Adrenal gland (tissue), 12 donors: ENCODE results near the gene FANCE. TPM values are rescaled to one million over a fixed set of nuclear protein-coding genes. Genes with fewer than 3 reads are reported as not detected.

Experiments
- DNase-seq, 7 donors: peaks; one replicate each; pipeline ENCODE4 v3.0.0-alpha.2; 2019 to 2020
- H3K27ac ChIP-seq, 5 donors: fragments of 200-600 bp; sonication (generic) in 4 of 5; 1 replicate in 3 of 5; 2 replicates in 2 of 5; pipeline versions ENCODE4 v1.5.1 to v1.8.0; 2016 to 2020; ENCODE audit warnings: mild to moderate bottlenecking in 1 of 5
- H3K27me3 ChIP-seq: fragments of 200-600 bp; 2 replicates; pipeline ENCODE4 v1.8.0; 2021
- H3K36me3 ChIP-seq, 2 donors: fragments of 200-600 bp; replicated peaks in 1 of 2; 1 replicate in 1 of 2; 2 replicates in 1 of 2; pipeline versions ENCODE4 v1.5.1 to v1.8.0; 2018 to 2022
- H3K4me1 ChIP-seq, 2 donors: fragments of 200-600 bp; replicated peaks in 1 of 2; 1 replicate in 1 of 2; 2 replicates in 1 of 2; pipeline versions ENCODE4 v1.5.1 to v1.8.0; 2018 to 2021
- H3K4me3 ChIP-seq, 4 donors: fragments of 200-600 bp; sonication (generic) in 3 of 4; one replicate each; pipeline ENCODE4 v1.5.1; 2016 to 2018
- H3K9me3 ChIP-seq, 3 donors: fragments of 200-600 bp; sonication (generic) in 1 of 3; replicated peaks in 1 of 3; 1 replicate in 2 of 3; 2 replicates in 1 of 3; pipeline versions ENCODE4 v1.5.1 to v1.8.0; 2016 to 2021
- CTCF ChIP-seq, 6 experiments: fragments of 450-650 bp in 4 of 6; fragments of 200-600 bp in 2 of 6; sonication (generic) in 1 of 6; IDR thresholded peaks; 1 replicate in 5 of 6; 2 replicates in 1 of 6; pipeline versions ENCODE4 v1.5.1 to v1.8.0; 2016 to 2021; ENCODE audit warnings: antibody characterized with exemption in 6 of 6, mild to moderate bottlenecking in 2 of 6, moderate library complexity in 1 of 6
- POLR2A ChIP-seq, 2 donors: fragments of 450-650 bp; IDR thresholded peaks; one replicate each; pipeline ENCODE4 v1.6.1; 2017; ENCODE audit warnings: antibody characterized with exemption in 2 of 2, mild to moderate bottlenecking in 2 of 2, moderate library complexity in 1 of 2
- WGBS, 4 donors: extraction: QIAGEN DNeasy Blood & Tissue Kit in 2 of 4; methylation state at CpG; one replicate each; pipeline versions ENCODE4 v1.1.5 to v1.1.7; 2013 to 2017; 5-methylcytosine and 5-hydroxymethylcytosine counted together
- intact Hi-C, 2 donors: fragments of 100-400 bp; cut with DNase I; formaldehyde crosslinking; loops; one replicate each; pipeline versions ENCODE4 v1.14.1 to v1.15.0; 2022 to 2023
- polyA plus RNA-seq, 3 donors: library from polyadenylated mRNA; stranded (reverse); fragments of 200-250 nt in 2 of 3; fragments of 350-450 nt in 1 of 3; fragmentation: Illumina TruSeq in 1 of 3; extraction: RNeasy Lipid Tissue Mini Kit (QIAGEN cat#74804) in 1 of 3; gene quantifications; one replicate each; pipeline ENCODE4 v1.2.3, GENCODE V29; 2013 to 2014
- total RNA-seq, 9 donors: library from RNA; depleted of rRNA in 4 of 9; stranded (reverse); fragments of >200 nt in 4 of 9; fragments of 120-200 nt in 1 of 9; fragmentation: NEBNext Ultra II Directional in 1 of 9; extraction: Animal tissue kit (Norgen Biotek cat#: 25700) in 1 of 9; gene quantifications; one replicate each; pipeline versions ENCODE4 v1.1.0 to v1.2.4, GENCODE V29; 2013 to 2023
- donor health status: healthy with polysubstance abuse.
- donor health status: Bipolar disorder and iron deficiency.
- donor health status: DM: yes; HTN: yes; CAD: no.
- donor health status: DM: no; HTN: no; CAD: no.
- donor health status: DM: no; HTN: no; CAD: no.
- donor health status: DM: yes; HTN: yes; CAD: no.

Gene FANCE
- total and polyA plus RNA-seq, 12 donors = 1.0 to 5.3 (median 2.1) TPM

- Histone ChIP-seq H3K4me1 (no peaks in the 10 kb centered on the region), H3K27ac (no peak overlapping the region), H3K27me3 (peaks cover 18% of the 10 kb centered on the region), H3K9me3 (no peaks in the 10 kb centered on the region), H3K4me3 (no peak overlapping the region), H3K36me3 (no peaks in the 10 kb centered on the region)
- 48 to 63% (median 56%) methylated on average over 4 to 5 of the region's 5 CpGs for whole genome bisulfite sequencing, 4 donors
- DNase-seq = no peak
- intact Hi-C loops = no loop called here
- no peak for TF ChIP-seq POLR2A (IDR thresholded peaks at IDR 0.05)
- TF ChIP-seq CTCF (IDR thresholded peaks at IDR 0.05) = no peak
These were observed 56.4 kb downstream of the FANCE start for GRCh38 chr6:35508542-35508941.

GRCh38 chr6:35510916-35511561 is 58.9 kb downstream of the FANCE start:
- H3K27ac ChIP-seq = no peak overlapping the region
- H3K4me1 ChIP-seq = no peaks in the 10 kb centered on the region
- TF ChIP-seq POLR2A (IDR thresholded peaks at IDR 0.05) = no peak
- no peak overlapping the region for H3K4me3 ChIP-seq
- H3K9me3 ChIP-seq = no peaks in the 10 kb centered on the region
- intact Hi-C loops = loop anchor here in 1 of 2 donors (10.0 kb wide), 1 partner anchor 54 kb away; no protein-coding TSS in a partner anchor
- H3K27me3 ChIP-seq = peaks cover 10% of the 10 kb centered on the region
- 59 to 71% (median 65%) methylated on average over 7 of the region's 7 CpGs for WGBS, 4 donors
- no peak for DNase-seq
- no peaks in the 10 kb centered on the region for H3K36me3 ChIP-seq

- Histone ChIP-seq H3K9me3 (no peaks in the 10 kb centered on the region), H3K27me3 (peaks cover 10% of the 10 kb centered on the region), H3K4me3 (peak overlapping the region in 1 of 4 donors; percentile 29), H3K4me1 (no peaks in the 10 kb centered on the region), H3K36me3 (no peaks in the 10 kb centered on the region), H3K27ac (no peak overlapping the region)
- TF ChIP-seq CTCF (IDR thresholded peaks at IDR 0.05) (no peak), POLR2A (IDR thresholded peaks at IDR 0.05) (no peak)
- WGBS, 4 donors = 32 to 52% (median 38%) methylated on average over 24 to 32 of the region's 32 CpGs
- intact Hi-C loops = loop anchor here in 1 of 2 donors (10.0 kb wide), 1 partner anchor 53 kb away; no protein-coding TSS in a partner anchor
- no peak for DNase-seq
These were observed 59.4 kb downstream of the FANCE start for GRCh38 chr6:35511562-35511941.

- no peaks in the 10 kb centered on the region for H3K9me3 ChIP-seq
- H3K36me3 ChIP-seq = no peaks in the 10 kb centered on the region
- WGBS, 4 donors = 0 to 23% (median 16%) methylated on average over 2 to 26 of the region's 26 CpGs
- intact Hi-C loops = loop anchor here in 1 of 2 donors (10.0 kb wide), 1 partner anchor 53 kb away; no protein-coding TSS in a partner anchor
- DNase-seq = no peak
- H3K27me3 ChIP-seq = peaks cover 10% of the 10 kb centered on the region
- no peak overlapping the region for H3K27ac ChIP-seq
- H3K4me3 ChIP-seq = peak overlapping the region in 1 of 4 donors; percentile 29
- no peak for TF ChIP-seq CTCF (IDR thresholded peaks at IDR 0.05)
- no peak for TF ChIP-seq POLR2A (IDR thresholded peaks at IDR 0.05)
- no peaks in the 10 kb centered on the region for H3K4me1 ChIP-seq
These were observed 59.9 kb downstream of the FANCE start for GRCh38 chr6:35512006-35512405.

GRCh38 chr6:35512740-35513139 is 60.6 kb downstream of the FANCE start, which contains the start of gene TULP1:
Gene TULP1, minus strand, starts transcription at chr6:35512896. Its CDS starts 38 bp downstream, at chr6:35512858.
- Histone ChIP-seq H3K9me3 (no peaks in the 10 kb centered on the region), H3K36me3 (no peaks in the 10 kb centered on the region), H3K4me3 (peak within 1 kb of the TSS in 1 of 4 donors; percentile 29), H3K4me1 (no peaks in the 10 kb centered on the region), H3K27me3 (peaks cover 10% of the 10 kb centered on the region), H3K27ac (no peak within 1 kb of the TSS)
- intact Hi-C loops = loop anchor here in 1 of 2 donors (10.0 kb wide), 1 partner anchor 52 kb away; no protein-coding TSS in a partner anchor
- WGBS, 4 donors = 82 to 88% (median 85%) methylated on average over 10 of the region's 10 CpGs
- DNase-seq = no peak
- TF ChIP-seq CTCF (IDR thresholded peaks at IDR 0.05) = no peak
- no peak for TF ChIP-seq POLR2A (IDR thresholded peaks at IDR 0.05)
